NCI-H2196 treated with DMSO at 0.1 percent for 48 hours (cell line): ENCODE results near the gene TNS3.

Experiments used
- DNase-seq: peaks from one replicate; lab custom pipeline; 2025; ENCODE audit not compliant: unreplicated experiment; lab: John Stamatoyannopoulos, UW

TNS3 gene

DNA sequence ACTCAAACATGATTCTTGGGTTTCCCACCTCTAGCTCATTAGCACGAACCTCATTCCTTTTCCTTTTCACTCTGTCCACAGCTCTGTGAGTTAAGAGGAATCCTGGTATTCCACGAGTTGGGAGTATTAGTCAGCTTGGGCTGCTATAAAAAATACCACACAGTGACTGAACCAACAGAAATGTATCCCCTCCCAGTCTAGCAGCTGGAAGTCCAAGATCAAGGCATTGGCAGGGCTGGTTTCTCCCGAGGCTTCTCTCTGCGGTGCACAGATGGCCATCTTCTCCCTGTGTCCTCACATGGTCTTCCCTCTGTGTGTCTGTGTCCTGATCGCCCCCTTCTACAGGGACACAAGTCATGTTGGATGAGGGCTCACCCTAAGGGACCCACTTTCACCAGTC lies 261.6 kb downstream of the TNS3 start:
- DNase-seq, result no peak

DNA sequence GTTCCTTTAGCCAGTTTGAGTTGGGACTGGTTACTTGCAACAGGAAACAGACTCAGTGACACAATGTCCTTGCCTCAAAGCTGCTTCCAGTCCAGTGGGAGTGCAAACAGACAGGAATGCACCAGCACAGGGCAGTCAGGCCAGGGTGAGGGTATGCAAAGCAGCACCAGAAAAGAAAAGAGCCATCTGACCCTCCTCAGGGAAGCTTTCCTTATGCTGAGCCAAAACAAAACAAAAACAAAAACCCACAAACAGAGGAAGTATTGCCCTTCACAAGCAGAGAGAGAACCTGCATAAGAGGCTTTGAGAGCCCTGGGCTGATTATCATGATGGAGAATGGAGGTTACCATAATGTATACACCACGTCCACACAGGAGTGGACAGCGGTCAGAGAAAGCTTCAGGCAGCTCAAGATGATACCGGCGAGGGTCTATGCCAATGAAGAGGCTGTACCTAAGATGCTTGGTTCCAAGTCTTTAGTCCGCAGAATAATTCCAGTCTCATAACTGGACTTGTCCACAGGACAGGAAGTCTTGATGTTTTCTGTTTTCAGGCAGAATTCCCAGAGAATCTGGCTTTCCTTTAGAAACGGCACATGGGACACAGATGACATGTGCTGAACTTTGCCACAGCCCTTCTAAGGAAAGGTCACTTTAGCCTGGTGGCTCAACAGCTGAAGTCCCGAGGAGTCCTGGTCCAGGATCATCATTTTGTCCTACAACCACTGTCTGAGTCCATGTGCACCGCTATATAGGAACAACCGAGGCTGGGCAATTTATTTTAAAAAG lies 263.3 kb downstream of the TNS3 start:
- DNase-seq, result no peak

DNA sequence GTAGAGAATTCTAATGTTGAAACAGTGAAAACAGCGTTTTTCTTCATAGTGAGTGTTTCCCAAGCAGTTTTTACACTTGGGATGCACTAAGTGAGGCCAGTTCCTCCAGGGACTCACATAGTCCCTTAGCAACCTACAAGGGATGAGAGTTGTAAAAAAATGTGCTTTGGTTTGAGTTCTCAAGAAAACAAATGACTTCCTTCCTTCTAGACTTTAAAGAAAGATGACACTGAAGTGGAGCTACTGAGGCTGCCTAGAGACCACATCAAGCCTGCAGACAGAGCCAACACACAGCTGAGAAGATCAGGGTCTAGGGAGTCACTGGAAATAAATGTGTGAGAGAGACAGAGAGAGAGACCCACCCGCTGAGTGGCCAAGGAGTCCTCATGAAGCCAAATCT lies 264.4 kb downstream of the TNS3 start:
- DNase-seq, result no peak

DNA sequence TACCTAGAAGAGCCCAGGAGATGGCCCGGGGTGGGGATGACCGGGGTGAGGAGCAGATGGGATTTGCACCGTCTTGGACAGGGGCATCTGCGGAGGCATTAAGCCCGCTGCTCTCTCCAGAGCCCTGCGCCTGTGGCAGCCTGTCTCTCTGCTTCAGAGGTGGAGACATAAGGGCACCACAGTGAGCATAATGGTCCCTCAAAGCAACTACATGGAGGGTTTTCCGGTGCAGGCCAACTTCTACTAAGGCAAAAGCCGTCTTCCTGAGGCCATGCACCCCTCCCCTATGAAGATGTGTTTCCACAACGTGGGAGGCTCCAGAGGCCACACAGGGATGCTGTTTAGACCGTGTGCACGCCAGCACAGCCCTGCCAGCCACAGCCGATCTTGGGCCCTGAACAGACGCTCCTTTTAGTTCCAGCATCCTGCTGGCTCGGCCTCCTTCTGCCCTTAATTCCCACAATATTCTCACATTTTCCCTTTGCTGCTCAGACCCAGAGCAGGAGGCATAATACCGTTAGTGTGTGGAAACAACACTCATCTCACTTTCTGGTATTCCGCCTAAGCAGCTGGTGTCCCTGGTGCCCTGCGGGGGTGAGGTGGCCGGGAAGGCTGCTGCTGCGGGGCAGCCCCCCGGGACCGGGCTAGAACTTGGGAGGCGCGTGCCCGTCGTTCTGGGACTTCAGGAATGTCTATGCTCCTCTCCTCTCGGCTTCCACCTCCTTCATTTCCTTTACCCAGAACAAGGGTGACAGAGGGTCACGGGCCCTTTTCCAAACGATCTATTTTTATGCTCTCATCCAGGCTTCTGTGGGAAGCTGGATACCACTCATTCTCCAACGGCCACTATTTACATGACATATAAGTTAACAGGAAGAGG lies 266.9 kb downstream of the TNS3 start:
- DNase-seq, result no peak

DNA sequence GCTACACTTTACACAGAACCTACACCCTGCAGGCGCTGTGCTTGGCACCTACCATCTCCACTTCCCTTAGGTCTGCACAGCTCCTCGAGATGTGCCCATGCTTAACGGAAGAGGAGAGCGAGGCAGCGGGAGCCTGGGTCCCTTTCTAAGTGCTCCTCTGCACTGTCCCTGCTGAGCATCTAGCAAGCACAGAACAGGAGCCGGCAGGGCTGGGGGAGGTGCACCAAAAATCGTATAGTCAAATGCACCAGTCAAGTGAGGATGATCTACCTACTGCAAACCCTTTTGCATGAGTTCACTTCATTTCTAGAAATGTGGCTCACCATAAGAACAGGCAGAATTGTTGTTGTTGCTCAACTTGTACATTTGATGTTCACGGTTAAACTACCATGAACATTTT lies 267.7 kb downstream of the TNS3 start:
- no peak for DNase-seq

DNA sequence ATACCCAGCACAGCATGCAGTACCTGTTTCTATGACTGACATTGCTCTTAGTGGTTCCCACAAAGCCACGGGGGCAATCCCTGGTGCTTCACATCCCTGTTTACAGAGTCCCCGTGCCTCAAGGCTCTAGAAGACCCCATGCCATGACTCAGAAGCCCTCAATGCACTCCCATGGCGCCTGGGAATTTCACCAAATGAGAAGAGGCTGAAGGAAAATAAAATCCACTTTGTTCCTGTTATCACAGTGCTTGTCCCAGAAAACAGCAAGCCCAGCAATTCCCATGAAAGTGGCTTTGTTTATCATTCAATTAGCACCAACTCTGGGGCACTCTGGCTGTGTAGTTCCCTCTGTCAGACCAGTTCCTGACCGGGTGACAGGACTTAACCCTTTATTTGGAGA lies 268.3 kb downstream of the TNS3 start:
- no peak for DNase-seq

DNA sequence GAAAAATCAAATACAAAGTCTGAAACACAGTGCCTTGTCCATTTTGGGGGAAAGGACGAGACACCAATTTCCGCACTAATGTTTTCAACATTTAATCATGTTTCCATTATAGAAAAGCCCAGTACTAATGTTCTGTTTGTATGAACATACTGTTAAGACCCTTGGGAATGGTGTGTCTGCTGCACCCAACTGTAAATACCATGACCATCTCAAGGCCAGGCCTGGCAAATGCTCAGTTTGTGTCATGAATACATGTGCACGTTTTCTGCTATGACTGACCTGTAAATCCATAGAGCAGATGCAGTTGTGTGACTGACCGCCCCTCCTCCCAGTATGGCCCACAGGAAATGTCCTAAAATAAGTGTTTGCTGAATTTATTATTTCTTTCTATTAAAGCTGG lies 270.0 kb downstream of the TNS3 start:
- DNase-seq, result no peak

DNA sequence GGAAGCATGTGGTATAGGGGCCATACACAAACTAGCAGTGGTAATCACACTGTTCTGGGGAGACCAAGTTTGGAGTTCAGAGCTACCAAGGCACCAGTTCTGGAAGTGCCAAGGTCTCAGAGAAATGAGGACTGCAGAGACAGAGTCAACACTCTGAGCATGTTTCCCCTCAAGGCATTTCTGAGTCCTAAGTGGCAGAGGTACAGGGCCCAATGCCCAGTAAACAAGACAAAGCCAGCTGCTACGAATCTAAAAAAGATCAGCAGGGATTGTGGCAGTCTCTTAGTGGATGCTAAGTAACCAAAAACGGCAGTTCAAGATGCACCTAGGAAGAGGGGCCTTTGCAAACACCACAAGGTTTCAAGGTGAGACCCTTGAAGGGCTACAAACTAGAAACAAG lies 271.9 kb downstream of the TNS3 start:
- DNase-seq, result no peak

DNA sequence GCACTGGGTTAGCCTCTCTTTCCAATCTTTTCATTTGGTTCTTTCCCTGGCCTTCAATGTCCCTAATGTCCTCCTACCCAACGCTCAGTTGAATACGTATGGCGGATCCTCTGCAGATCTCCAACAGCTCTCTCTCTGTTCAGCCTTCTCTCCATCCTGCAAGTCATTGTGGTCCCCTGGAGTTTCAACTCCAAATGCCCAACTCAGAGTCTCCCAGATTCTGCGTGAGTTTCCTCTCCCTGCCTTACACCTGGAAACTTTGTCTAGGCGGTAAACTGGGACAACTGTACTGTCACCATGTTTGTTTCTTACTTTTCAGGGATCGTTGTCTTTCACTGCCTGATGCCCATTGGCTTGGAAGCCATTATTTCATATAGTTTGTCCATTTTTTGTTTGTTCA lies 273.1 kb downstream of the TNS3 start:
- DNase-seq, result no peak

DNA sequence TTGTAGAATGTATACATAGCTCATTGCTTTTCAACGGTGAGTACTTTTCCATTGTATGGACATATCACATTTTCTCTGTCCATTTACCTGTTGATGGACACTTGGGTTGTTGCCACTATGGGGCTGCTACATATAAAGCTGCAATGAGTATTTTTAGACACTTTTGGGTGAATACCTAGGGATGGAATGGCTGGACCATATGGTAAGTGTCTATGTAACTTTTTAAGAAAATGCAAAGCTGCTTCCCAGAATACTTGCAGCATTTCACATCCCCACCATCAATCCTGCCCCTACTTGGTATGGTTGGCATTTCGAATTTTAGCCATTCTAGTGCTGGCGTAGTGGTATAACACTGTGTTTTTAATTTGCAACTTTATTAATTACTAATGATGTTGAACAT lies 274.6 kb downstream of the TNS3 start:
- DNase-seq, result no peak

DNA sequence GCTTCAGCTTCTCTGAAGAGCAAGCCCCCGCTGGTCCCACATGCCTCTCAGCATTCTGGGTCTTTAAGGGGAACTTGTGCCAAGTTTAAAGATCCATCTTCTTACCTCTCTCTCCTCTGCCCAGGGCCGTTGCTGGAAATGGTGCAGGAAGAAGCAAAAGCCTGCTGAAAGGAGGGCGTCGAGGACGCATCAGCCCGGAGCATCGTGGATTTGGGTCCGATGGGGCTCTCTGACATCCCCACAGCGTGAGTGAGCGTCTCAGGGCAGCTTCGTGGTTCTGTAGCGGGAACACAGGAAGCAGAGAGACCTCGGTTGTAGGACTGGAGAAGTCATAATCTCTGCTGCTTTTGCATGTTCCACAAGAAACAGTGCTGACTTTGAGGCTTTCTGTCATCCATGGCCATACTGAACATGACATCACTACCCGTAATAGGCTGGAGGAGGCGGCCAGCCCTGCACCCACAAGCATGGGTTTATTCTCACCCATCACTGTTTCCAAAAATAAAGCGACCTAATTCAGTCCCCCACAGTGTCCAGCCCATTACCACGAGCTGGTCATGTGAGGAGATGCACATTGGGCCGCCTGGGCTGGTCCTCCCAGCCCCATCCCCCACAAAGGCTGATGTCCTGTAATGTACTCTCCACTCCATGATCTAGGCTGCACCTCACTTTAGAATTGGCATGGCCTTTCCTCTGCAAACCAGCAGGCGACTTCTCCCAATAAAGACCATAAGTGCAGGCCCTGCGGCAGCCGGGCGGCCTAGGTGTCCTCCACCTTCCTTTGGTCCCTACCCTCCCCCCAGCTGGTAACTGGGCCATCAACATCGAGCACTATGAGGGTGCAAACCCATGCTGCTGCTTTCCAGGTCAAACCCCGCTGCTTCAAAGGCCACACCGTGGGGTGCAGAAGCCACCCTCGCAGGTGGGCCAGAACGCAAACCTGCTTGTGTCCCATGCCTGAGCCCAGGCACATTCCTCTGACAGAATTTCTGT lies 276.9 kb downstream of the TNS3 start:
- no peak for DNase-seq

DNA sequence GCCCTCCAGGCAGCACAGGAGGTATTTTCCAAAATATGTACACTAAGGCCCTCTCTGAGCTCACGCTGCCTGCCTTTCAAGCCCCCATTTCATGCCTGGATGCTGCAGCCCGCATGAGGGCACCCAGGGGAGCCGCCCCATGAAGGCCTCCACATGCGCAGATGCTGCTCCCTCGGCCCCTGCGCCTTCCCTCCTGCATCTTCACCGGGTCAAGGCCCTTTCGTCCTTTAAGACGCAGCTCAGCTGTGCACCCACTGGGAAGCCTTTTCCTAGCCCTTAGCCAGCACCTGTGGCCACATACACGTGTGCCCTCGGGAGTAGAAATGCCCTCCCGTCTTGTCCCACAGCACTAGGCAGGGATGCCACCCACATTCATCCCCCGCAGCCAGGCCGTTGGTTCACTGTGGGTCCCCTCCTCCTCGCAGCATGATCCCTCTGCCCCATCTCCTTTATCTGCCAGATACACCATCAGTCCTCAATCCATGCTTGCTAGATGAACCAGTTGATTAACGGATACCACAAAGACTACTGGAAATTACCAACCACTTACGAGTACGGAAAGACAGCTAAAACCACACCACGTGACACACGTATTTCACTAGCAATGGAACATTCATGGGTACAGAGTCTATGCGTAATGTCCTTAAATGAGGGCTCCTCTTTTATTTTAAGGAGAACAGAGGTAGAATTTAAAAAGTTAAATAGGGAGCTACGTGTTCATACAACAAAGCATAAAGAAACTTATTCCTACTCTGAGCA lies 278.0 kb downstream of the TNS3 start:
- no peak for DNase-seq

DNA sequence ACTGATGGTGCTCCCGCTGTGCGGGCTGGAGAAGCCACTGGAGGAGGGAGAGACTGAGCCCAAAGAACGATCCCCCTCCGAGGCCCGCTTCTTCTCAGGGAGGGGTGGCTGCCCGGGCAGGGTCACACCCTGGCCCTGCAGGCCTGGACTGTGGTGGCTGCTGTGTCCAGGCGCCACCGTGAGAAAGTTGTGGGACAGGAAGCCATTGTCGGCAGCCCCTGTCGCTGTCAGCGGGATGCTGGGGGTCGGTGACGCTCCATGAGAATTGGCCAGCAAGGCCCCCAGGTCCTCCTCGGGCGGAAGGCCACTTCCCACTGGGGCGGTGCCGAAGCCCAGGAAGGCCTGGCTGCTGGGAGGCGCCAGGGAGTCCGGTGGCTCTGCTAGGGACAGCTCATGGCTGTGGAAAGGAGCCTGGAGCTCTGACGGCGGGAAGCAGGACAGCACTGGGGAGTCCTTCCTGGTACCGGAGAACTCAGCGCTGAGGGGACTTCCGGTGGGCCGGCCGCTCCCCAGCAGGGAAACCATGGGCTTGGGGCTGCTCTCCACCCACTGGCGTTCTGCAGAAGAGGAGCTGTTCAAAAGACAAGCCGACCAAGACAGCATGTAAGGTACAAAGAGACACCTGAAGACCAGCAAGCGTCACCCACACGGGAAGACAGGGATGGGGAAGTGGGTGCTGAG lies 278.8 kb downstream of the TNS3 start:
- DNase-seq, result no peak

DNA sequence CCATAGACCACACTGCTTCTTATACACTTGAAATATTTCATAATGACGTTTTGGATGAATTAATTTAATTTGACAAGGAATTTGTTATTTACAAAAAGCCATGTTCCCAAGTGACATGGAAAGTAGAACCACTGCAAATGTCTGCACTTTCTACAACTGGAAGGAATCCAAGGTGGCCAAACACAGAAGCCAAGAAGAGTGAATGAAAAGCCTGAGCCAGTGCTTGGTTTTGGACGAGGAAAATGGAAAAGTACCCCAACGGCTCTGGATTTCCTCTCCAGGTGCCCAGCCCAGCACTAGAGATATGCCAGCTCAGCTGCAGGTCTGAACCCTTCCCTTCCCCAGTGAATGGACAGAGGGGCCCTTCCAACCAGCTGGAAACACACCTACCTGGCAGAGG lies 279.4 kb downstream of the TNS3 start:
- DNase-seq, result no peak

DNA sequence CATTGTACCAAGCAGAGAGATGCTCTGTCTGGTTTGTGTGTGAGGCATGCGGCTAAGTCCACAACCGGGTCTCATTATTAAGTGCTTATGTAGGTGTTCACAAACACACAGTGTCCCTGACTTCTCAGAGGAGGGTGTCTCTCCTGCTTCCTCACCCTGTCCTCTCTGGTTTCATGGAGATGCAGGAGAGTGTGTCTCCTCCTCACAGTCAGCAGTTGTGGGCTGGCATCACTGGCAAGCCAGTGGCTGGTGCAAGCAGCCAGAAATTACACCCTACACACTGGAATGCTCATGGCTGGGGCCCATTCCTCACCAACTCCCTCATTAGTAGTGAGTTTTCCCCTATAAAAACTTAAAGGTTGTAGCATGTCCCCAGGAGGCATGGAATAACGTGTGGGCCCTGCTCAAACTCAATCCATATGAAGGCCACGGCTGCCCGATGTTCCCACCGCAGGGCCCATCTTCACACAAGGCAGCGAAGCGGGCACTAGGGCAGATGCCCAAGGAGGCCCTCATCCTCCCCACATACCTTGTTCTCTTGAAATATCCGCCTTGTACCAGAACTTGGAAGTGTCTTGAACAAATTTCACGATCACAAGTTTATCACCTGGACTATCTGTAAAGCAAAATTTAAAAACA lies 280.1 kb downstream of the TNS3 start:
- no peak for DNase-seq

DNA sequence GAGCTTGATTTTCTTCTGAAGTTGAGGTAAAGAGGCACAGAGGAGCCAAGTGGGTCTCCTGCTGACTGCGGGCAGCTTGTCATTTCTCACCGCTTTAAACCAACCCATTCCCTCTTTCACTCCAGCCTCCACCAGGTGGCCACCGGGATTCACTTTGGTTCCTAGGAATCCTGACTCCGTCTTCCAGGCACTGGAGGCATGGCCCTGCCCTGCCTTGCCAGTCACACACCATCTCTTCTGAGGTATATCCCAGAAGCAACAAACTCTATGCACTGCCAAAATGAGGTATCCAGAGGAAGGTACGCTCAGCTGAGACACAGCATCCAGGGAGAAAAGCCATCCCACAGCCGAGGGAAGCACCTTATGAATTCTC lies 280.8 kb downstream of the TNS3 start:
- DNase-seq, result no peak

DNA sequence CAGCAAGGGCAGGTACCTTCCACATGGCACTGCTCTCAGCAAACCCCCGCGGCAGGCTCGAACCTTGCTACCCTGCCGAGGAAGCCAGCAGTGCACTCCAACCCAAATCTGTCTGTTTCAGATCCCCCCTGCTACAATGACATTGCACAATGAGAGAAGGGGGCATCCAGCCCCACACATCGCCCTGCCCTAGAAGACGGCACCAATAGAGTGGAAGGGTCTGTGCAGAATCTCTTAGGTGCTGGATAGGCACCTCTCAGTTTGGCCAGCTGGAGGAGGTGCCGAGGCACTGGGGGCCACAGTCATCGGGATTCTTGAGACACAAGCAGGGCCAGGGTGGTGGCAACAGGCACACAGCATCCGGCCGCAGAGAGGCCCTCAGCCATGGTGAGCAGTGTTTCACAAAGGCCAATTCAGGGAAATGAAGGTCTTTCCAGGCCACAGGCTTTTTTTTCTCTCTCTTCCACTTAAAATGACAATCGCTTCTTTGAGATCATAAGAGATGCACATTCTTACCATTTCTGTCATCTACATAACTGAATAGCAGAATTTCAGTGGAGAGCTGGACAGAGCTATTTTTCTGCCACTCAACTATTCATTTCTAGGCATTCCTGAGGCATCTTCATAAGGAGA lies 281.3 kb downstream of the TNS3 start:
- no peak for DNase-seq

DNA sequence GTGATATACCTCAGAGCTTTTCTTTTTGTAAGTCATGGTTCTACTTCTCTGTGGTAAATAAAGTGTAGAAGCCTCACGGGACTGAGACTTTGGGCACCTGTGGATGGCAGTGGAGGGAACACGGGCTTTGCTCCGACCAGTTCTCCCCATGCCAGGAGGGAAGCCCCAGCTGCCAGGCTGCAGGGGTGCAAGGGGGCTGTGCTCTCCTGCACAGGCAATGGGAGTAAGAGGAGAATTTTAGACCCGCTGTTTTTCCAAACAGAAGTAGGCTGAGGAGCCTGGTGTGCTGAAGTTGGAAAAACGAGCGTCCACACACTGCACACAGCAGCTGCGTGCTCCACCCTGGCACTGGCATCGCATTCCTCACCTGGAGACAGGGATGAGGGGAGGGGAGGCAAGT lies 282.4 kb downstream of the TNS3 start:
- no peak for DNase-seq

DNA sequence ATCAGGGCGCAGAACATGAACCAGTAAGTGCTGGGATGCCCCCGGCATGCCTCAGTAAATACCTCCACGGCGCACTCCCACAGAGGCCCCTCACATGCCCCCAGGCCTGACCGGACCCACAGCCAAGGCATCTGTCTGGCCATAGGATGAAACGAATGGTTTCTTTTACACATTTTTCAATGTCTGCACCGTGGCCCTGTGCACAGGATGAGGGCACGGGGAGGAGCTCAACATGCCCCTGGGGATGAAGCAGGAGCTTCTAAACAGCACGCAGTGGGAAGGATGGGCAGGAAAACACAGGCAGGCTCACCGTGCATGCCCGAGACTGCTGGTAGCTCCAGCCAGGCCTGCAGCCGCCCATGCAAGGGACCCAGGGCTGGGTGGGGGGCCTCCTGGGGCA lies 283.3 kb downstream of the TNS3 start:
- DNase-seq, result no peak
